Mesendoderm (in vitro differentiated cells): Measurements from ENCODE around the gene KCNA3.

Experiments used
- DNase-seq: peaks from one replicate; pipeline ENCODE4 v3.0.0; 2013
- H2AK5ac ChIP-seq: 2 replicates; pipeline ENCODE4 v1.6.1; 2013; ENCODE audit warnings: low read length, inconsistent platforms
- H2BK120ac ChIP-seq: 2 replicates; pipeline ENCODE4 v1.6.1; 2013; ENCODE audit warnings: low read depth, mild to moderate bottlenecking, low read length, moderate library complexity, mixed read lengths
- H2BK15ac ChIP-seq: replicated peaks from 2 replicates; pipeline ENCODE4 v1.6.1; 2013; ENCODE audit warnings: low read depth, mild to moderate bottlenecking, moderate library complexity
- H2BK5ac ChIP-seq: 2 replicates; pipeline ENCODE4 v1.6.1; 2013; ENCODE audit warnings: low read length, inconsistent platforms
- H3K18ac ChIP-seq: 2 replicates; pipeline ENCODE4 v1.6.1; 2013; ENCODE audit warnings: mild to moderate bottlenecking, low read length, mixed read lengths
- H3K23ac ChIP-seq: one replicate; pipeline ENCODE4 v1.6.1; 2013; ENCODE audit warnings: low read length
- H3K27ac ChIP-seq: 2 replicates; pipeline ENCODE4 v1.5.1; 2013; ENCODE audit warnings: low read depth, mild to moderate bottlenecking, inconsistent platforms, low read length, moderate library complexity
- H3K27me3 ChIP-seq: 2 replicates; pipeline ENCODE4 v1.6.1; 2013; ENCODE audit warnings: low read length, control low read depth, mild to moderate bottlenecking, inconsistent platforms; ENCODE audit not compliant: insufficient read depth, poor library complexity
- H3K36me3 ChIP-seq: 2 replicates; pipeline ENCODE4 v1.6.1; 2013; ENCODE audit warnings: low read length, inconsistent platforms; ENCODE audit not compliant: control insufficient read depth, insufficient read depth
- H3K4ac ChIP-seq: one replicate; pipeline ENCODE4 v1.6.1; 2013; ENCODE audit warnings: low read depth, mild to moderate bottlenecking, low read length, moderate library complexity
- H3K4me1 ChIP-seq: 2 replicates; pipeline ENCODE4 v1.6.1; 2013; ENCODE audit warnings: low read depth, low read length, inconsistent platforms; ENCODE audit not compliant: control insufficient read depth
- H3K4me2 ChIP-seq: 2 replicates; pipeline ENCODE4 v1.6.1; 2013; ENCODE audit warnings: low read length
- H3K4me3 ChIP-seq: 2 replicates; pipeline ENCODE4 v1.5.1; 2013; ENCODE audit warnings: mild to moderate bottlenecking, low read length
- H3K56ac ChIP-seq: one replicate; pipeline ENCODE4 v1.6.1; 2013; ENCODE audit warnings: low read length
- H3K79me1 ChIP-seq: 2 replicates; pipeline ENCODE4 v1.6.1; 2013; ENCODE audit warnings: low read length, inconsistent platforms
- H3K79me2 ChIP-seq: 2 replicates; pipeline ENCODE4 v1.6.1; 2013; ENCODE audit warnings: mild to moderate bottlenecking, low read length; ENCODE audit not compliant: control insufficient read depth, insufficient read depth
- H3K9ac ChIP-seq: 2 replicates; pipeline ENCODE4 v1.6.1; 2013; ENCODE audit warnings: low read length, inconsistent platforms
- H4K5ac ChIP-seq: one replicate; pipeline ENCODE4 v1.6.1; 2013; ENCODE audit warnings: low read length
- H4K8ac ChIP-seq: one replicate; pipeline ENCODE4 v1.6.1; 2013; ENCODE audit warnings: low read depth, mild to moderate bottlenecking, control low read depth, low read length, moderate library complexity
- WGBS: extraction: QIAGEN DNeasy Blood & Tissue Kit; methylation state at CpG from one replicate; pipeline ENCODE4 v1.1.7; 2013; ENCODE audit warnings: low lambda C conversion rate, missing lambda C conversion rate; ENCODE audit not compliant: insufficient coverage; ENCODE audit errors: extremely low coverage; 5-methylcytosine and 5-hydroxymethylcytosine counted together

Gene KCNA3

GRCh38 chr1:110702260-110702659 is 27.5 kb upstream of the KCNA3 start:
- no peak overlapping the region for H4K5ac ChIP-seq
- H3K36me3 ChIP-seq: no peaks in the 10 kb centered on the region
- H3K56ac ChIP-seq: no peak overlapping the region
- H2BK15ac ChIP-seq: no peak overlapping the region
- no peak overlapping the region for H4K8ac ChIP-seq
- H3K79me1 ChIP-seq: no peaks in the 10 kb centered on the region
- H2BK5ac ChIP-seq: no peak overlapping the region
- no peak overlapping the region for H3K23ac ChIP-seq
- H3K79me2 ChIP-seq: no peaks in the 10 kb centered on the region
- no peak overlapping the region for H3K4me2 ChIP-seq
- no peak overlapping the region for H3K4ac ChIP-seq
- no peak for DNase-seq
- no peak overlapping the region for H2BK120ac ChIP-seq
- H3K9ac ChIP-seq: no peak overlapping the region
- no peak overlapping the region for H2AK5ac ChIP-seq
- no peaks in the 10 kb centered on the region for H3K4me1 ChIP-seq
- no peak overlapping the region for H3K18ac ChIP-seq
- WGBS: no CpG with 5 or more reads among the region's 1 CpG
- H3K4me3 ChIP-seq: no peak overlapping the region
- H3K27me3 ChIP-seq: no peaks in the 10 kb centered on the region
- no peak overlapping the region for H3K27ac ChIP-seq

- WGBS: no CpG with 5 or more reads among the region's 2 CpGs
- Histone ChIP-seq H2BK120ac (no peak overlapping the region), H4K5ac (no peak overlapping the region), H3K36me3 (no peaks in the 10 kb centered on the region), H3K18ac (no peak overlapping the region), H3K79me2 (no peaks in the 10 kb centered on the region), H3K27ac (no peak overlapping the region), H3K4ac (no peak overlapping the region), H2AK5ac (no peak overlapping the region), H3K4me1 (no peaks in the 10 kb centered on the region), H3K9ac (no peak overlapping the region), H3K4me2 (no peak overlapping the region), H3K23ac (no peak overlapping the region), H3K56ac (no peak overlapping the region), H3K79me1 (no peaks in the 10 kb centered on the region), H3K4me3 (no peak overlapping the region), H2BK5ac (no peak overlapping the region), H2BK15ac (no peak overlapping the region), H3K27me3 (no peaks in the 10 kb centered on the region), H4K8ac (no peak overlapping the region)
- DNase-seq: no peak
Measured at GRCh38 chr1:110700767-110701166, 26.0 kb upstream of the KCNA3 start.

- no peak overlapping the region for H3K27ac ChIP-seq
- no peaks in the 10 kb centered on the region for H3K79me2 ChIP-seq
Measured at GRCh38 chr1:110697606-110698005, 22.9 kb upstream of the KCNA3 start.

DNA sequence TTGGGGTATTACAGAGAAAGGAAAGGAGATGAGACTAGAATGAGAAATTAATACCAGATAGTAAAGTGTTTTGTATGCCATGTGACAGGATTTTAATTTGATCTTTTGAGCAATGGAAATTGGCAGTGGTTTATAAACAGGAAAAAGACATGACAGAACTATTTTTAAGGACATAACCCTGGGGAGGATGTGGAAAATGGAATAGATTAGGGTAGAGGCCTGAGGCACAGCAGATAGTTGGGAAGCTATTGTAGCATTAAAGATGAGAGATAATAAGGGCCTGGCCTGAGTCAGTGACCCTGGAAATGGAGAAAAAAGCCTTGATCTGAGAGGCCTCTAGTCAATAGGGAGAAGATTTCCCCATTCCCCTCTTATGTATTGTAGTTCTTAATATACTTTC is 22.1 kb upstream of the KCNA3 start:
- no peak overlapping the region for H2AK5ac ChIP-seq
- DNase-seq: no peak
- no peaks in the 10 kb centered on the region for H3K27me3 ChIP-seq
- H2BK120ac ChIP-seq: no peak overlapping the region
- H3K27ac ChIP-seq: no peak overlapping the region
- H2BK5ac ChIP-seq: no peak overlapping the region
- H4K5ac ChIP-seq: no peak overlapping the region
- H3K9ac ChIP-seq: no peak overlapping the region
- H3K4ac ChIP-seq: no peak overlapping the region
- no peaks in the 10 kb centered on the region for H3K36me3 ChIP-seq
- H3K56ac ChIP-seq: no peak overlapping the region
- no peaks in the 10 kb centered on the region for H3K4me1 ChIP-seq
- no peak overlapping the region for H3K23ac ChIP-seq
- no peak overlapping the region for H3K4me3 ChIP-seq
- no peak overlapping the region for H3K18ac ChIP-seq
- H3K79me1 ChIP-seq: no peaks in the 10 kb centered on the region
- H3K4me2 ChIP-seq: no peak overlapping the region
- H2BK15ac ChIP-seq: no peak overlapping the region
- H3K79me2 ChIP-seq: no peaks in the 10 kb centered on the region
- H4K8ac ChIP-seq: no peak overlapping the region

More at GRCh38 chr1:110697606-110698005, 22.9 kb upstream of the KCNA3 start:
- H3K79me1 ChIP-seq: no peaks in the 10 kb centered on the region
- H3K4me2 ChIP-seq: no peak overlapping the region
- H2AK5ac ChIP-seq: no peak overlapping the region
- H3K23ac ChIP-seq: no peak overlapping the region
- no peak overlapping the region for H2BK5ac ChIP-seq
- H3K4me1 ChIP-seq: no peaks in the 10 kb centered on the region
- WGBS: no CpG with 5 or more reads among the region's 4 CpGs
- H3K9ac ChIP-seq: no peak overlapping the region
- H3K56ac ChIP-seq: no peak overlapping the region
- no peaks in the 10 kb centered on the region for H3K27me3 ChIP-seq
- no peak overlapping the region for H2BK15ac ChIP-seq
- no peak overlapping the region for H3K4ac ChIP-seq
- H3K18ac ChIP-seq: no peak overlapping the region
- no peak for DNase-seq
- no peaks in the 10 kb centered on the region for H3K36me3 ChIP-seq
- no peak overlapping the region for H3K4me3 ChIP-seq
- H2BK120ac ChIP-seq: no peak overlapping the region
- H4K8ac ChIP-seq: no peak overlapping the region
- no peak overlapping the region for H4K5ac ChIP-seq

- H2BK120ac ChIP-seq: no peak overlapping the region
- no peak overlapping the region for H3K9ac ChIP-seq
- H4K5ac ChIP-seq: no peak overlapping the region
- no CpG with 5 or more reads among the region's 4 CpGs for WGBS
- no peak overlapping the region for H2BK5ac ChIP-seq
- H3K79me2 ChIP-seq: no peaks in the 10 kb centered on the region
- H3K4me2 ChIP-seq: no peak overlapping the region
- no peak overlapping the region for H3K4me3 ChIP-seq
- DNase-seq: no peak
- H3K56ac ChIP-seq: no peak overlapping the region
- no peak overlapping the region for H3K18ac ChIP-seq
- no peak overlapping the region for H2AK5ac ChIP-seq
- no peak overlapping the region for H2BK15ac ChIP-seq
- H3K27me3 ChIP-seq: no peaks in the 10 kb centered on the region
- no peak overlapping the region for H3K4ac ChIP-seq
- H3K36me3 ChIP-seq: no peaks in the 10 kb centered on the region
- H3K23ac ChIP-seq: no peak overlapping the region
- H3K4me1 ChIP-seq: no peaks in the 10 kb centered on the region
- no peaks in the 10 kb centered on the region for H3K79me1 ChIP-seq
- H3K27ac ChIP-seq: no peak overlapping the region
- H4K8ac ChIP-seq: no peak overlapping the region
Measured at GRCh38 chr1:110690709-110691365, 16.1 kb upstream of the KCNA3 start.

- no peak overlapping the region for H2BK120ac ChIP-seq
- H3K9ac ChIP-seq: no peak overlapping the region
- H2AK5ac ChIP-seq: no peak overlapping the region
- DNase-seq: no peak
- no peak overlapping the region for H3K4ac ChIP-seq
- no peak overlapping the region for H2BK15ac ChIP-seq
- H3K4me1 ChIP-seq: no peaks in the 10 kb centered on the region
- no peak overlapping the region for H3K4me3 ChIP-seq
- no peak overlapping the region for H3K4me2 ChIP-seq
- no peak overlapping the region for H3K27ac ChIP-seq
- H3K79me2 ChIP-seq: no peaks in the 10 kb centered on the region
- H4K8ac ChIP-seq: no peak overlapping the region
- no peak overlapping the region for H3K56ac ChIP-seq
- no peaks in the 10 kb centered on the region for H3K27me3 ChIP-seq
- H3K18ac ChIP-seq: no peak overlapping the region
- no peaks in the 10 kb centered on the region for H3K79me1 ChIP-seq
- H3K23ac ChIP-seq: no peak overlapping the region
- H4K5ac ChIP-seq: no peak overlapping the region
- H2BK5ac ChIP-seq: no peak overlapping the region
- H3K36me3 ChIP-seq: no peaks in the 10 kb centered on the region
Measured at GRCh38 chr1:110689868-110690267, 15.1 kb upstream of the KCNA3 start.
